ENCODE data around the gene CEACAM1.

CEACAM1 gene

DNA sequence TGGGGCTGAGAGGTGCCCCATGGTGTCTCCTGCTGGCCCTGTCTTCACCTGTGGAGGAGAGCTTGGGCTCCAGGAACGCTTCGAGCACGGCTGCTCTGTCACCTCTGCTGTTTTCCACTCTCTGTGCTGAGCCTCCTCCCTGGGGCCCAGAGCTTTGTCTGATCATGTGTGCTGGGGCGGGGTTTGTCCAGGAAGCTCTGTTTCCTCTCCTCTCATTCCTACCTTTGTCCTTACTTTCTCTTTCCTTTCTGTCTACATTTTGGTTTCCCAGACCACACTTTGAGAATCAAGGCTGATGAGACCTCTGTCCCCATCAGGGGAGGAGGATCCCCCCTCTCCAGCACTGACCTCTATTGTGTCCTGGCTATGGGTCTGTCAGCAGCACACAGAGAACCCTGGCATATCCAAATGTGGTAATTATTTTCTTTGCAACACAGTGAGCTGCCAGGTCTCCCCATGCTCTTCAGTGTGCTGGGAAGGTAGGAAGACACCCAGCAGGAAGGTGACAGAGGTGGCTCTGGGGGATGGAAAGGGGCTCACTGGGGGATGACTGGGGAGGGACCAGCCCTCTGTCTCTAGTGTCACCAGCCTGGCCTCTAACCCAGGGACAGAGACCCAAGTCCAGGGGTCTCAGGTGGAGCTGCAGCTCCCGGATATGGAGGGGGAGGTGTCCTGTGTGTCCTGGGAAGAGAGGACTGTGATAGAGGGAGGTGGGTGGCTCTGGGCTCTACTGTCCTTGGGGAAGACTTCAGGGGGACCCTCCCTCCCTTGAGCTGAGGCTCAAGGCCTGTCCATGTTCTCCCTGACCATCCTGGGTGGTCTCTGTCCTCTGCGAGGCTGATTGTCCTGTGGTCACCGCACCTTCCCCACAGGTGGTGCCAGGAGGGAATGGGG is at the start of gene CEACAM1:
Gene CEACAM1, minus strand, starts transcription at position 128 of the 894 bp plus-strand sequence. Its CDS starts 107 bp downstream, at position 21.
- Histone ChIP-seq H3K27me3 (replicated peaks; ENCODE audit: control insufficient read depth, insufficient read depth, low read length) (no peaks in the 10 kb centered on the region), H3K36me3 (ENCODE audit: control insufficient read depth, insufficient read depth, low read length) (no peaks in the 10 kb centered on the region), H3K4me3 (replicated peaks; ENCODE audit: low read depth, low read length) (peak within 1 kb of the TSS; percentile 28)
- no peak for DNase-seq (ENCODE audit: extremely low read depth, insufficient read length)
- TF ChIP-seq, protein P1, sequence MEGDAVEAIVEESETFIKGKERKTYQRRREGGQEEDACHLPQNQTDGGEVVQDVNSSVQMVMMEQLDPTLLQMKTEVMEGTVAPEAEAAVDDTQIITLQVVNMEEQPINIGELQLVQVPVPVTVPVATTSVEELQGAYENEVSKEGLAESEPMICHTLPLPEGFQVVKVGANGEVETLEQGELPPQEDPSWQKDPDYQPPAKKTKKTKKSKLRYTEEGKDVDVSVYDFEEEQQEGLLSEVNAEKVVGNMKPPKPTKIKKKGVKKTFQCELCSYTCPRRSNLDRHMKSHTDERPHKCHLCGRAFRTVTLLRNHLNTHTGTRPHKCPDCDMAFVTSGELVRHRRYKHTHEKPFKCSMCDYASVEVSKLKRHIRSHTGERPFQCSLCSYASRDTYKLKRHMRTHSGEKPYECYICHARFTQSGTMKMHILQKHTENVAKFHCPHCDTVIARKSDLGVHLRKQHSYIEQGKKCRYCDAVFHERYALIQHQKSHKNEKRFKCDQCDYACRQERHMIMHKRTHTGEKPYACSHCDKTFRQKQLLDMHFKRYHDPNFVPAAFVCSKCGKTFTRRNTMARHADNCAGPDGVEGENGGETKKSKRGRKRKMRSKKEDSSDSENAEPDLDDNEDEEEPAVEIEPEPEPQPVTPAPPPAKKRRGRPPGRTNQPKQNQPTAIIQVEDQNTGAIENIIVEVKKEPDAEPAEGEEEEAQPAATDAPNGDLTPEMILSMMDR (IDR thresholded peaks at IDR 0.05; ENCODE audit: insufficient read depth, low read length, poor library complexity, severe bottlenecking): no peak

DNA sequence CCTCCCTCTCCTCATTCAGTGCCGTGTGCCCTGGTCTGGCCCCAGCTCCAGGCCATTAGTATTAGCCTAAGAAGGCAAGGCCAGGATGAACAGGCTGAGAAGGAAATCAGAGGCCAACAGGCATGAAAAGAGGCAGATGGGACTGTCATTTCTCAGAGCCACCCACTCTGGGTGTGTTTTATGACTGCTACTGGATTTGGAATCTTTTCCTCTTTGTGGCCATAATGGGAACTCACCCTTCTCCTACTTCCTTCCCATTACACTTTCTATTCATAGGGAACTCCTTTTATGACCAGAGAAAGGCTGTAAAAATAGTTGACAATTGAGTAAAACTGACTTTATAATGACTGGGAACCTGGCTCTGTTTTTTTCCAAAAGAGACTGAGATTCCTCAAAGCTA is 48.7 kb upstream of the CEACAM1 start:
- no peaks in the 10 kb centered on the region for H3K36me3 ChIP-seq (ENCODE audit: control insufficient read depth, insufficient read depth, low read length)
- DNase-seq (ENCODE audit: extremely low read depth, insufficient read length): no peak
- TF ChIP-seq, protein P1 (IDR thresholded peaks at IDR 0.05; ENCODE audit: insufficient read depth, low read length, poor library complexity, severe bottlenecking): no peak
- H3K4me3 ChIP-seq (replicated peaks; ENCODE audit: low read depth, low read length): no peak overlapping the region
- no peaks in the 10 kb centered on the region for H3K27me3 ChIP-seq (replicated peaks; ENCODE audit: control insufficient read depth, insufficient read depth, low read length)

DNA sequence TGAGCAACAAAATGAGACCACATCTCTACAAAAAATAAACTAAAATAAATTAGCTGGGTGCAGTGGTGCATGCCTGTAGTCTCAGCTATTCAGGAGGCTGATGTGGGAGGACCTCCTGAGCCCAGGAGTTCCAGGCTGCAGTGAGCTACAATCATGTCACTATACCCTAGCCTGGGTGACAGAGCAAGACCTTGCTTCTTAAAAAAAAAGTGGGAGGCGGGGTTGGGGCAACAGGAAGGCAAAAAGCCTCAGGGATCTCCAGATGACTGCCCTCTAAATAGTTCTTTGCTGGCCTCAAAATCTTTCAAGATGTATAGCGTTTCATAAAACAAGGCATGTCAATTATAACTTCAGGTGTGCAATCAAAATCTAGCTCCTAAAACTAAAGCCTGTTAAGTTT is 48.0 kb upstream of the CEACAM1 start:
- Histone ChIP-seq H3K36me3 (ENCODE audit: control insufficient read depth, insufficient read depth, low read length) (no peaks in the 10 kb centered on the region), H3K4me3 (replicated peaks; ENCODE audit: low read depth, low read length) (no peak overlapping the region), H3K27me3 (replicated peaks; ENCODE audit: control insufficient read depth, insufficient read depth, low read length) (no peaks in the 10 kb centered on the region)
- no peak for DNase-seq (ENCODE audit: extremely low read depth, insufficient read length)
- TF ChIP-seq, protein P1 (IDR thresholded peaks at IDR 0.05; ENCODE audit: insufficient read depth, low read length, poor library complexity, severe bottlenecking): no peak

DNA sequence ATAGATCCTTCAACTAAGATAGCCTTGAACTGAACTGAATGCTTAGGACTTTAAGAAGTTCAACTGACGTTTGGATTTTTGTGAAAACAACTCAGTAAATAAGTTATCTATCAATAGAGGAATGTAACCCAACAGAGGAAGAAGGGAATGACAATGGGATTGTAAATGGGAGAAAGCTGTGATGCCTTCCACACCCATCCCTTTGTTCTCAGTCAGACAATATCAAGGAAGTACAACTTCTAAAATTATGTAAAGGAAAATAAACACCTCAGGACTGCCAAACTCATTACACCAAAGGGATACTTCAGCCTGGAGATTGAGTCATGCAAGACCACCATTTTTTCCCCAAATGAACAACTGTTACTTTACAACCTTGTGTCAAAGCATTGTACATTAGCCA is 45.4 kb upstream of the CEACAM1 start:
- no peak overlapping the region for H3K4me3 ChIP-seq (replicated peaks; ENCODE audit: low read depth, low read length)
- DNase-seq (ENCODE audit: extremely low read depth, insufficient read length): no peak
- H3K36me3 ChIP-seq (ENCODE audit: control insufficient read depth, insufficient read depth, low read length): no peaks in the 10 kb centered on the region
- TF ChIP-seq, protein P1 (IDR thresholded peaks at IDR 0.05; ENCODE audit: insufficient read depth, low read length, poor library complexity, severe bottlenecking): no peak
- no peaks in the 10 kb centered on the region for H3K27me3 ChIP-seq (replicated peaks; ENCODE audit: control insufficient read depth, insufficient read depth, low read length)

DNA sequence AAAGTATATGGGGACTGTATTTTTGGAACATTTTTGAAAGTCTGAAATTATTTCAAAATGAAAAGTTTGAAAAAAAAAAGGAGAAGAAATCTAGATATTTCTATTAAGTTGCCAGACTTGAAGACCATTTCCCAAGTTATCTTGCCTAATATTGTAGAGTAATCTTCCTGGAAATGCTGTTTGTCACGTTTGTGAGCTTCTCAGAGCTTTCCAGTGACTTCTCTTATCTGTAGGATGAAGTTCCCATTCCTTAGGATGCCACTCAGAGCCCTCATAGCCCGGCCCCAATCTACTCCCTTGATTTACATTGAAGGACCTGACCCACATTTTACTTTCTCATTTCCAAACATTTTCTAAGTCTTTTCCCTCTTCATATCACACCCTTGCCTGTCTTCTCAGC is 42.8 kb upstream of the CEACAM1 start:
- no peaks in the 10 kb centered on the region for H3K27me3 ChIP-seq (replicated peaks; ENCODE audit: control insufficient read depth, insufficient read depth, low read length)
- H3K4me3 ChIP-seq (replicated peaks; ENCODE audit: low read depth, low read length): no peak overlapping the region
- DNase-seq (ENCODE audit: extremely low read depth, insufficient read length): no peak
- no peaks in the 10 kb centered on the region for H3K36me3 ChIP-seq (ENCODE audit: control insufficient read depth, insufficient read depth, low read length)
- TF ChIP-seq, protein P1 (IDR thresholded peaks at IDR 0.05; ENCODE audit: insufficient read depth, low read length, poor library complexity, severe bottlenecking): no peak
